Renal pelvis (tissue), 4 donors: Measurements from ENCODE around the gene ATP10A. TPM values are rescaled to one million over a fixed set of nuclear protein-coding genes. Genes with fewer than 3 reads are reported as not detected.

Source experiments
- DNase-seq: peaks from one replicate; pipeline ENCODE4 v3.0.0-alpha.2; 2013
- polyA plus RNA-seq, 3 donors: library from polyadenylated mRNA; unstranded; fragments of 120-200 nt; gene quantifications; one replicate each; pipeline ENCODE4 v1.2.1, GENCODE V29; 2013; ENCODE audit not compliant: insufficient read length in 3 of 3

Gene ATP10A
- polyA plus RNA-seq, 3 donors = 3.1 to 4.6 (median 3.4) TPM

DNA sequence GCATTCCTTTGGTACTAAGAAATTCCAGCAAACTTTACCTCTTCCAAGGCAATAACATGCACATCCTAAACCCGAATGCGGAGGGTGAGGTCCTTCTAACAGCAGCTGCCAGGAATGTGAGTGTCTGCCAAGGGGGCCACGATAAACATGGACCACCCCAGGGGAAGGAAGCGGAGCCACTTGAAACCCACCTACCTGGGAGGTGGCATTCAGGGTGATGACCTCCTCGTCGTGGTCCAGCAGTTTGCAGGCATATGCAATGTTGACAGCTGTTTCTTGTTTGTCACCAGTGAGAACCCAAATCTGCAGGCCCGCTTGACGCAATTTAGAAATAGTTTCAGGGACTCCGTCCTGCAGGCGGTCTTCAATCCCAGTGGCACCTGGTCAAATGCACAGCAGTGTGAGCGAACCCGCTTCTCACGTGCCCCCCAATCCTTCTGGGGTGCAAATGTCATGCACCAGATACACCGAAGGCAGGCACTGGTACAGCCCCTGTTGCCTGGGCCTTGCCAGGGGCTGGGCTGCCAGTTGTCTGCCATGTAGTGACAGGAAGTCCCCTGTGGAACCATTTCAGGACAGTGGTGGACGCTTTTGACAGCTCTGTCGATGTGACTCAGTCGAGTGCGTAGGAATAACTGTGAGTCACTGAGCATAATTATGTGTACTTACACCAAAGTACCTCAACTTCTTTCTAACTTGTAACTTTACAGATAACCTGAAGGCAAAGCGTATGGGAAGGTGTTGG, 161.2 kb downstream of the ATP10A start:
- DNase-seq = no peak

DNA sequence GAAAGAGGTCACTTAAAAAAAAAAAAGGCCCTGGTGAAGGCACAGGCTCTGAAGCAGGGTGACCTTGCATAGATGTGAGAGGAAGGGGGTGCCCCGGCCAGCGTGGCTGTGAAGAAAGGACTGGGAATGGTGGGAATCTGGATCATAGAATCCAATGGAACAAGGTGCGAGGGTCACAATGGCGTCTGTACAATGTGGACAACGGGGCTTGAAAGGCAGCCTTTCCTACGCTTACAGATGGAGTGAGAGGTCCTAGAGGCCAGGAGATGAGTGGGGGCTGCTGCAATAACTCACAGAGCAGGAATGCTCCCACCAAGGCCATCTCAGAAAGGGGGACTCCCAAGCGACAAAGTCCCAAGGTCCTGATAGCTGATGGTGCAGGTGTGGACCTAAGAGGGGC, 162.2 kb downstream of the ATP10A start:
- DNase-seq = no peak

DNA sequence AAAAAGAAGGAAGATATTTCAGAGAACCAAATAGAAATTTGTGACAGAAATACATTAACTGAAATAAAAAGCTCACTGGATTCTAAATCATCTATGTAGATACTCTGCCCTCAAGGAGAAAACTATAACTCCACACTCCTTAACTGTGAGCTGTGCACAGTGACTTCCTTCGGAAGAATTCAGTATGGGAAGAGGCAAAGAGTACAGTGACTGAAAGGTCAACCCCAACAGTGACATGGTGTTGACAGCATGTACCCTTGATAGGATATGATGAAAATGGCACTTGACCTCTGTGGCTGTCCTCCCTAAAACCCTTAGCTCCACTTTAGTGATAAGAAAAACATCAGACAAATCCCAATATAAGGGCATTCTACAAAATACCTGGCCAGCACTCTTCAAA, 165.5 kb downstream of the ATP10A start:
- DNase-seq = no peak

DNA sequence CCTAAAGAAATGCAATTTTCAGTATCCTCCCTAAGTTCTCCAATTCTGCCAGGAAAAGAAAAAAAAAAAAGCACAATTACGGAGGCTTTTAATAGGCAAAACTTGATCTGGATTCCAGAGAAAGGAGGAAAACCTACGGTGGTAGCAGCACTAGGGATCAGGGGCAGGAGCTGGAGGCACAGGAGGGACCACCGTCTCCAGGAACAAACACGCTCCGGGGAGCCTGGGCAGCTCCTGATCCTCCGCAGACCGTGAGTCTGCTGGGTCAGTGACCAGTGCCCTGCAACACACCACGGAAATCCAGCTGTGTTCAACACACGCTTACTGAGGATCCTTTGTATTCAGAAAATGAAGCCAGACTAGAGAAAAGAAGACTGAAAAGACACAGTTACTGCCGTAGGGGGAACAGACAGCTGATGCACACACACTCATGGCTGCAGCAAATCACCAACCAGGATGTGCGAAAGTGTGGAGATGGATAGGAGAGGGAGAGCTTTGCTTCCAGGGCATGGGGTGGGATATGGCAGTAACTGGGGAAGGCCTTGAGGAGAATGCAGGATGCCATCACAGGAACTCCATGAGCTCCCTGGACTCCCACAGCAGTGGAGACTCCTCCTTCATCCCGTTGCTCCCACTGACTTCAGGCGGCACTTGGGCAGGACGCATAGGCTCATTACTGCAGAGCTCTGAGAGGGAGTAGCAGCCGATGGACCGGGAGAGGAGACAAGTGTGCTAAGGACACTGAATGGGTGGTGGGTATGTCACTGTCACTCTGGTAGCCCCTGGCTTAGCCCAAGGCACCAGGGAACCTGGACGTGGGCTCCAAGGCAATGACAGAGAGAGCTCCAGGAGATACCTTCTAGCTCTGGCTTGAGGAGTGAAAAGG, 167.0 kb downstream of the ATP10A start:
- DNase-seq = no peak

DNA sequence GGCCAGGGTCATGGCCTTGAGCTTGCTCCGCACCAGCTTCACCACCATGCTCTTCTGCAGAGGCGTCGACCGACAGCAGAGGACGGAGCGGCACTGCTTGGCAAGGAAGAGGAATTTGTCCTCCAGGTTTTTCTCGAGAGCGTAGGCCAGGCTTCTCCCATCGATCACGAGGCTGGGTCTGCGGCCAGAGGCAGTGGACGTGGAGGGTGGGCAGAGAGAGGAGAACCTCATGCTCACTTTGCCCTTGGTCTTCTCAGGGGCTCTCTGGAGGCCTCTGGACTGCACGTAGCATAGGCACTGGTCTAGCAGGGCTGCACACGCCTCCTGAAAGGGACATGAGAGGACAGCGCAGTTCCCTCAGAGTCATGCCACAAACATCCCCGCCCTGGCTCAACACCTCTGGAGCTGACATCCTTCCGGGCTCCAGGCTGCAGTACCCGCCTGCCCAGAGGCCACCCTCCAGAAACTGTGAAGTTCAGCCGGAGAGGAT, 168.3 kb downstream of the ATP10A start:
- no peak for DNase-seq

DNA sequence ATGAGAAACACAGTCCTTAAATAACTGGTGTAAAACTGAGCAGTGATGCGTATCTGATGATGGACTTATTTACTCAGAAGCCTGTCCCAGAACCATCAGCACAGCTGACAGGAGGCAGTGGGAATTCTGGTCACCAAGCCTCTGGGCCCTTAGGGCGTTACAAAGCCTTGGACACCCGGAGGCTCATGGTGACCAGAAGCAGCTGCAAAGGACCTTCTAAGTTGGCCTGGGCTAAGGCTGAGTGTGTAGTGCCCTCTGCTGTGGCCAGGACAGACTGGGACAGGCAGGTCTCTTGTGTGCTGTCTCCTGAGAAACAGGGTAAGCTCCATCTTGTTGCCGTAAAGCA, 168.9 kb downstream of the ATP10A start:
- DNase-seq = no peak

DNA sequence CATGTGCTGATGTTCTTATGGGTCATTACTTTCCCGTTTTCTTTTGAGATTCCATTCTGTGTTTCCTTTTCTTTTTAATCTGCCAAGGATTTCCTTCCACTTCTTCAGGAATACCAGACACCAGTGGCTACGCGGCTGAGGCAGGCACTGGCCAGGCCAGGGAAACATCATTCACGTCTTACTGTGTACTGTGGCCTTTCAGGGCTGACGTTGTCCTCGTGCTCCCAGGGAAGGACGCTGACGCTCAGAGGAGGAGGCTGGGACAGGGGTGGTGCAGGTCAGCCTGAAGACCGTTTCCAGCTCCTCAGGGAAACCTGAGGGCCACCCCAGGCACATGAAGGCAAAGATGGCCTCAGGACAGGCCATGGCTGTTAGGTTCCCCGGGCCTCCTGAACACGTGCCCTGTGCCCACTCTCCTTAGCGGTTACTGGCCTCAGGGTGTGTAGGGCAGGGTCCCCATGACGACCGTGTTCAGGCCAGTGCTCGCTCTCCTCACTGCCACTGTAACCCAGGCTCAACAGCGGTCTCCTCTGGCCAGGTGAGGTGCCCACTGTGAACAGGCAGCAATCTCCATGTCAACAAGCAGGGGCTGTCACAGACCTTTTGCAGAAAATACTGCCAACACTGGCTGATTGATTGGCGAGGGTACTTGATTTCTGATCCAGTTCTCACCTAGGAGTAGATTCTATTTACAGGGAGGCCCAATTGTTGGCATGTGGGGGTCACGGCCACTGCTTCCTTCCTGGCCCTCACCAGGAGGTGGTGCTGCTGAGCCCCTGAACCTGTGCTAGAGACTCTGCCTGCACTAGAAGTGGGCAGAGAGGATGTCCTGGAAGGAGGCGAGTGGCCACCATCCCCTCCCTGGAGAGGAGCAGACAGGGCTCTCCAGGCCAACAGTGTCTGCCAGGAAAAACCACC, 169.5 kb downstream of the ATP10A start:
- no peak for DNase-seq

DNA sequence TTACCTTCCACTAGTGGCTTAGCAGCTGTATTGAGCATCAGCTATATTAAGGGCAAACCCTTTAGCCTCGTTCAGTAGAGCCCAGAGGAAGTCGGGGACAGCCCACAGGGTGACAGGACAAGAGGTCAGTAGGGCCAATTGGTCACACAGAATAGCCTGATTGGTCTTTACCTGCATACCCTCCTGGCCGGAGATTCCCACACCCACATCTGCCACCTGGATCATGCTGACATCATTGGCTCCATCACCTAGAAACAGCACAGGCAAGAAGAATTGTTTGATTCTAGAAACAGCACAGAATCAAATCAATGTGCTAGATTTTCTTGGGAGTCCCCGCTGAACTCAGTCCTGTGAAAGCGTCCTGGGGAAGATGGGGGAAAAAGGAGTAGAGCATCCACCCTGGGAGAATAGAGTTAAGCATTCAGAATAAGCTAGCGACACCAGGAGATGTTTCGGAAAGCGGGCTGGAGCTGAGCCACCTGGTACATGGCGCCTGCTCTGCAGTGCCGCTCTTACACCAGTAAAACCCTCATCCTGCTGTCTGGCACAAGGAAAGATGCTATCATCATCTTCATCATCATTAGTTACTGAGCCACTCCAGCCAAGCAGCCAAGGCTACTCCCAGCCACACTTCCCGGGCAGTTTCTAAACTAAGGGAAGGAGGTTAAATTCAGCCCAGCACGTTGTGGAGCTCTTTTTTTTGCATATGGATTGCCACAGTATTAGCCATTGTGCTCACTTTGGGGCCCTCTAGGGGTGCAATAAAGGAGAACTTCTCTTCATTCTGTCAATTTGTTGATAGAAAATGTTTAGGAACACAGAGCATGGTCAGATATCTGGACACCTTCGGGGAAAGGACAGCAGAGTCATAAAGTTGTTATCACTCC, 171.3 kb downstream of the ATP10A start:
- no peak for DNase-seq

DNA sequence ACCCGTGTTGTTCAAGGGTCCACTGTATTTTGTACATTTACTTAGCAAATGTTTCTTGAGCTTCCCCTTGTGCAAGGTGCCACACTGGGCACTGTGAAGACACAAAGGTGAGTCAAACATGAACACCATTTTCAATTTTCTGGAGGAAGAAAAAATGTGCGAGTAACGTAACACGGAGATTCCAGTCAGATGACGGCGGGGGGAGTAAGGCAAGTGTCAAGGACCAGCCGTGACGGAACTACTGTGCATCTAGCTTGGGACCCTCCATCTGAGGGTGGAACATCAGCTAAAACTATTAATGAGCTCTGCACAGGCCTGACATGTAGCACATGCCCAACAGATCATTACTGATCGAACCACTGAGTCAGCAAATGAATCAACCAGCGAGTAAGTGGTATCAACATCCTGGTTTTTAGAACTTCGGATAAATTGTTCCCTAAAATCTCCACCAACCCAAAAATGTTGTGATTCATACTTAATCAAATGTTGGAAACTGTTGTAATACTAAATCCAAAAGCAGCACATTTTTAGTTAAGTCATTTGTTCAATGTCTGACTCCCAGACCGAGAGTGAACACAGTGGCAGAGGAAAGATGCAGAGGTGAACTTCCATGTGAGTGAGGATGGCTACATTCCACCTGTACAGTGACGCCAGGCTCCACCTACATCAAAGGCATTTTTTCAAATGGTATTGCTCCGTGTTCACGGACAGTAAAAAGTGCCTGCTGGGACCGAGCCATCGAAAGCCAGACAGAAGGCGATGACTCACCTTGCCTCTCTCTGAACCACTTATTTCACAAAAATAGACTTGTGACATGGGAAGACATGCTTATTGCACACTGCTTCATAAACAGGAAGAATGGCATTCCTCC, 172.2 kb downstream of the ATP10A start:
- no peak for DNase-seq

DNA sequence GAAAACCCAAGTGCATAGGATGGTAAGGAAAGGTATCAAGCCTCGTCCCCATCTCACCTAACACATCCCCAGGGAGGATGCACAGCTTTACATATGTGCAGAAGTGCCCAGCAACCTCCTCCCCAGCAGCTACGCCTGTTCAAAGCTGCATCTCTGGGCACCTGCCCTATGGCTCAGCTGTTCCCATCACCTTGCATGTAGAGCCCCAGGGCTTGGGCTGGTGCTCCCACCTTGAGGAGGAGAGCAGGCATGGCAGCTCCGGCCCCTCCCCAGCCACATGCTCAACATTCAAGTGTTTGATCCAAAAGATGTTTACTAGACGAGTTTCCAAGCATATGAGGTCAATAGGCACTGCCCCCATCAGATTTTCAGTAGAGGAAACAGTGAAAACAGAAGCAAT, 173.5 kb downstream of the ATP10A start:
- DNase-seq = no peak

DNA sequence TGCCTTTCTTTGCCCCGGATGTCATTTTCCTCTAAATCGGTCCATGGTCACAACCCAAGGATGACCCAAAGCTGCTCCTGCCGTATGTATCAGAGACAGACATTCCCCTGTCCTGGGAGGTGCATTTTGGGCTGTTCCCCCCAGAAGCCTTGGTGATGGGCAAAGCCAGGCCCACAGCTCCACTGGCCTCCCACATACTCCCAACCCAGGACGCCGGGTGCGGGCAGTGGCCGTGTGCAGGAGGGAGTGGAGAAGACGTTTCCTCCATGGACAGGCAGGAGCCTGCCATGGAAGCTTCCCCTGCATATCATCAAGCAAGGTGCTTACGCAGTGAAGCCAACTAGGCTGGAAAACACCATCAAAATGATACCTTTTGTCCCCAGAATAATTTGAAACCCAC, 175.0 kb downstream of the ATP10A start:
- no peak for DNase-seq

DNA sequence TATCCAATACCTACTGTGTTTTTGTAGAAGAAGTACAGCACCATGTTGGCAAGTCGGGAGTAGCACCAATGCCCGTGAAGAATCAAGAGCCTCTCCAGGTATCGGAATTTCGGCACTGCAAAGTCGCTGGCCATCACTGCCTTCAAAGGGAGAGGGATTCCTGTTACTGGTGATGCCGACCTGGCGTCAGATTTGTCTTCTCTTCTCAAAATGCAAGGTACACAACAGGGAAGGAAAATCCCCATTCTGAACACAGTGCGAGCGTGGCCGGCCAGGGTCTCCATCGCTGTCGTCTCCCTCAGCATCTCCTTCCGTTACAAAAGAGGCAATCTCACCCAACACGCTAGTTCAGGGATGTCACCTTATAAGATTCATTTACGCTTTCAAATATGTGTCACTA, 175.4 kb downstream of the ATP10A start:
- DNase-seq = no peak

DNA sequence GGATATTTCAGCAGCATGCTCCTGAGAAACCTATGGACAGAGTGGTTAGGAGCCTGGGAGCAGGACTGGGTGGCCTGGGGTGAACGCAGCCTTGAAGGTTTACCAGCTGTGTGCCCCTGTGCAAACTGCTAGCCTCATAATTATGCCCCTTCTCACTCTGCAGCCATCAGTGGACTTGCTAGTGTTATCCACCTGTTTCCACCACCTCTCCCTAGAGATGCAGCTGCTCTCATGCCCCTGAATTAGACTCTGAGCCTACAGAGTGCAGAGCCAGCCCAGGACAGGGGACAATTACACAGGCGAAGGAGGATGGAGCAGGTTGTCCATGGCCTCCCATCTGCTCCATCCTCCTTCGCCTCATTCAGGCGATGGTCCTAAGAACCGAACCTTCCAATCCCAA, 175.9 kb downstream of the ATP10A start:
- DNase-seq = no peak

DNA sequence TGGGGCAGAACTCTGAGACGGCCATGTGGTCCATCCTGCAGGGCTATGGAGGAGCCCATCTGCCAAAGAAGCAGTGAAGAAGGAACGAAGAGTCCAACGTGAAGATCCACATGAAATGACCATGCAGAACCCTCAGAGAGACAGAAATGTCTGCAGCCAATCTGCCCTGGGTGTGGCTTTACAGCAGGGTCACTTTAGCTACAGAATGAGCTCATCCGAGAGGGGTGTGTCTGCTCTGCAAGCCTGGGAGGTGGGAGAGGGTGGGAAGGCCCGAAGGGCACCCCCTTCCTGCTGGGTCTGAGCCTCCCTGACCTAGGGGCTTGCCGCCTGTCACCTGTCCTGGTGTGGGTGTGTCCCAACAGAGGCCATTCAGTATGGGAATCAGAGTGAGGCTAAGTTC, 176.3 kb downstream of the ATP10A start:
- no peak for DNase-seq

DNA sequence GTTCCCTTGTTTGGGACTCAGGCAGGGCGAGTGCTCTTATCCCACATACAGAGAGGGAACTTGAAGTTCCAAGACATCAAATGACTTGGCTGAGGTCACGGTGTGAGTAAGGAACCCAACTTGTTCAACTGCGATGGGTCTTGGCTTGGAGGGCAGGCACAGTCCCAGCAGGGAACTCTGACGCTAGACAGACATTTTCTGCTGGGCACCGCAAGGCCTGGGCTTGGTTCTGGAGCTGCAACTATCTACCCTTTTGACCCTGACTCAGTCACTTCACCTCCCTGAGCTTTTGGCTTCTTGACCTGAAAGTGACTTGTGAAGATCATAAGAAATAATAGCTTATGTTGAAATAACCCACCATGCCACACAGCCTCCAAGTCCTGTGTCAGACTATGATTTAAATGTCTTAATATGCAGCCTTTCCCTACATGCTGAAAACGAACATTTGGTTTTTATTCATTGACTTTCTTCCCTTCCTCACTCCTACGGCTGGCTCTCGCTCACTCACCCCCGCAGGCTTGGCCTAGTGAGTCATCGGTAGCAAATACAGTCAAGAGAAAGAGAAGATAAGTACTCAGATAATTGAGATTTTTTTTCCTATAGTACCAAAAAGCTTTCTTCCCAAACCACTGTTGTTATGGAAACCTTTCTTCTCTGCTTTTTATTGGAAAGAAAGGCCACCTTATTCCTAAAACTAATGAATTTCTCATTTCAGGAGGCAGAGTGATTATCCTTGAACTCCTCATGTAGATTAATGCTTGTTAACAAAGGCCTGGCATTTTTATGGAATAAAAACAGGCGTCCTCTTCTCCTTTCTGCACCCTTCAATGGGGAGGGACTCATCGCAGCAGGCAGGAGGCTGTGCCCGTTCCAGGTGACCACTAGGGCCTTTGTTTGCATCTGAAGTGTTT, 178.4 kb downstream of the ATP10A start:
- DNase-seq = no peak

DNA sequence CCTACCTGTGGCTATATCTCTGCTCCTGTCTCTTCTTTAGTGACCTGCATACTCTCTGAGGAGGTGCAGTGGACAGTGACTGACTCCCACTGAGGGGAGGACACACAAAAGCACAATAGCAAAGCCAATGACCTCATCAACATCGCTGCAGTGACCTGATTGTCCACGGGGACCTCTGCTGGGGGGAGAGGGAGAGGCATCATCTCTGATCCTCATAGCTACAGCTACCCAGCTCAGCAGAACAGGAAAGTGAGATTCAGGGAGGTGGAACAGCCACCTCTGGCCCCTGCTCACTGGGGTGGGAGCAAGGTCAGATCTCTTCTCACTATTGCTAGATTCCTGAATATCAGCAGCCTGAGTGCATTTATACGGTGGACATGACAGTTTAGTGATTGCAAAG, 179.2 kb downstream of the ATP10A start:
- DNase-seq = no peak

DNA sequence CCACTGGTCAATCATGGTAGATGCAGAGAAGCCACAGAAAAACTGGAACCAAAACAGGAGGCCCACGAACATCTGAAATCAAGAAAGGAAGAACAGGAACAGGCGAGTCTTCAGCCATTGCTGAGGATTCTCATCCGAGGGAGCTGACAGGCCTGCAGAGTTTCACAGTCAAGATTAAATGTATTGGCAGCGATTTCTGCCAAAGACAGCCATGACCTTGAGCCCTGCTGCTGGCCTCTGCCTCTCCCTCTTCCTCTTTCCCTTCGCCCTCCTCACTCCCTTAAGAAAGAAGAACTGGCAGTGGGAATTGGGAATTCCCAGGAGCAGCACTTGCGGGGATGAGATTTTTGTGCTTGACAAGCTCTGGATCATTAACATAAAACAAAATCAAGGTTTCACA, 179.7 kb downstream of the ATP10A start:
- DNase-seq = no peak

DNA sequence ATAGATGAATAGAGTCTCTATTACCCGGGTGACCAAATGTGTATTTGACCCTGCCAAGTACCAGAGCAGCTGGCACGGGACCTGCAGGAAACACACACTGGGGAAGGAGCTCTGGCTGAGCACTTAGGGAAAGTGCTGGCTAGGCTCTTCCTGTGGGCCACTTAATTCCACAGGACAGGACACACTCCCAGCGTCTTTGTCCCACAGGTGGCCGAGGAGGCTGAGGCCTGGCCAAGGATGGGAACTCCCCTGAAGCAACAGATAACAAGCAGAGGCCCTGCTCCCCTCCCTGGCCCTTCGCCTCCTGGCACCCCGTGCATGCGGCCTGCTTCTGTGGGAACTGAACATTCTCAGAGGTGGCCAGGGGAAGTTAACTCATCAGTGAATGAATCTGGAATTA, 180.8 kb downstream of the ATP10A start:
- no peak for DNase-seq

DNA sequence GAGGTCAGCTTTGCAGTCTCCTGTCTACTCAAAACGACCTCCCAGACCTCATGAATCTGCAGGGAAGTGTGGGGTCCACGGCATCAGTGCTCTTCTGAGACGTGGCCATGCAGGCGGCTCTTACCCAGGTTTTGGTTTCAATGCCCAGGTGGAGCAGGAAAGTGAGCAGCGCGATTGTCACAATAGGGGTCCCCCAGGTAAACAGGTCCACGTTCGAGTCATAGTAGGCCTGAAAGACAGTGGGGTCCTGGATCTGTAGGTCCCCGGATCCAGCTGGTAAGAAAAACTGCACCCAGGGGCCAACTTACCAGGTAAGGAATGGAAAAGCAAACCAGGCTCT, 182.5 kb downstream of the ATP10A start:
- DNase-seq = no peak
